Hindlimb muscle (tissue), 1 donor: ENCODE results near the gene OPN1LW. TPM values are rescaled to one million over a fixed set of nuclear protein-coding genes. Genes with fewer than 3 reads are reported as not detected.
"Not testable (repeated sequence)": the region's sequence is repeated elsewhere in the genome, so short reads cannot be mapped to it uniquely, and the experiment has no call there.

ENCODE experiments used
- DNase-seq: peaks from one replicate; pipeline ENCODE4 v3.0.0-alpha.2; 2013
- polyA plus RNA-seq: library from polyadenylated mRNA; unstranded; fragments of 120-200 nt; gene quantifications from one replicate; pipeline ENCODE4 v1.2.1, GENCODE V29; 2013; ENCODE audit not compliant: insufficient read length

Gene OPN1LW
- not detected for polyA plus RNA-seq

- not testable (repeated sequence) for DNase-seq
These were observed at the start of gene OPN1LW for GRCh38 chrX:154144010-154144409. TSS of gene OPN1LW (plus strand) at chrX:154144243. CDS start at chrX:154144284, 41 bp downstream.

- DNase-seq, result no peak
These were observed 49.2 kb upstream of the OPN1LW start for GRCh38 chrX:154094833-154095232.

GRCh38 chrX:154096140-154097002 is 47.7 kb upstream of the OPN1LW start:
- DNase-seq, result no peak

GRCh38 chrX:154097003-154097588 is 46.9 kb upstream of the OPN1LW start:
- peak; percentile 81 for DNase-seq

GRCh38 chrX:154097589-154098541 is 46.2 kb upstream of the OPN1LW start, which contains the start of gene MECP2:
TSS of gene MECP2 (minus strand) at chrX:154097717.
- DNase-seq, result peak; percentile 92

GRCh38 chrX:154098551-154098950 is 45.5 kb upstream of the OPN1LW start:
- no peak for DNase-seq

- no peak for DNase-seq
These were observed 30.3 kb upstream of the OPN1LW start for GRCh38 chrX:154113729-154114128.

GRCh38 chrX:154114652-154115051 is 29.4 kb upstream of the OPN1LW start:
- no peak for DNase-seq

GRCh38 chrX:154115071-154115470 is 29.0 kb upstream of the OPN1LW start:
- DNase-seq, result no peak

- no peak for DNase-seq
These were observed 28.3 kb upstream of the OPN1LW start for GRCh38 chrX:154115750-154116149.

GRCh38 chrX:154116426-154117211 is 27.4 kb upstream of the OPN1LW start:
- DNase-seq, result no peak

GRCh38 chrX:154117566-154117965 is 26.5 kb upstream of the OPN1LW start:
- no peak for DNase-seq

- DNase-seq, result no peak
These were observed 23.5 kb upstream of the OPN1LW start for GRCh38 chrX:154120567-154120966.

GRCh38 chrX:154121207-154121606 is 22.8 kb upstream of the OPN1LW start:
- peak; percentile 26 for DNase-seq

GRCh38 chrX:154121961-154122360 is 22.1 kb upstream of the OPN1LW start:
- DNase-seq, result no peak

- DNase-seq, result no peak
These were observed 20.5 kb upstream of the OPN1LW start for GRCh38 chrX:154123241-154124219.

- DNase-seq, result no peak
These were observed 18.5 kb upstream of the OPN1LW start for GRCh38 chrX:154125391-154126040.

GRCh38 chrX:154126101-154126500 is 17.9 kb upstream of the OPN1LW start:
- no peak for DNase-seq

- DNase-seq, result no peak
These were observed 12.1 kb upstream of the OPN1LW start for GRCh38 chrX:154131955-154132354.

- no peak for DNase-seq
These were observed 11.7 kb upstream of the OPN1LW start for GRCh38 chrX:154132366-154132765.
